Activated T-helper 2 cell treated with anti-CD3 and anti-CD28 coated beads, Interferon-gamma antibody, Interleukin-2, Interleukin-4, amounts not matched to agents 10 μg/mL and 5 μg/mL and 100 μg/mL, durations not matched to agents 14 hours and 24 hours and 36 hours (primary cell): ENCODE measurements around the gene NANOS3. TPM values are rescaled to one million over a fixed set of nuclear protein-coding genes. Genes with fewer than 3 reads are reported as not detected.

Experiments used
- DNase-seq: peaks from one replicate; pipeline ENCODE4 v3.0.0; 2021; ENCODE audit warnings: low spot score
- H3K27ac Mint-ChIP-seq: one replicate; pipeline ENCODE4 v1.8.0; 2021; ENCODE audit warnings: mixed read lengths
- H3K27me3 Mint-ChIP-seq: one replicate; pipeline ENCODE4 v1.8.0; 2021; ENCODE audit warnings: low read depth, mixed read lengths
- H3K36me3 Mint-ChIP-seq: one replicate; pipeline ENCODE4 v1.8.0; 2021; ENCODE audit warnings: low read depth, mixed read lengths
- H3K4me1 Mint-ChIP-seq: one replicate; pipeline ENCODE4 v1.8.0; 2021; ENCODE audit warnings: low read depth, mixed read lengths
- H3K4me3 Mint-ChIP-seq: one replicate; pipeline ENCODE4 v1.8.0; 2021; ENCODE audit warnings: low read depth, mild to moderate bottlenecking, moderate library complexity, mixed read lengths
- H3K9me3 Mint-ChIP-seq: one replicate; pipeline ENCODE4 v1.8.0; 2021; ENCODE audit warnings: mixed read lengths
- intact Hi-C: fragments of 100-400 bp; cut with micrococcal nuclease; formaldehyde crosslinking; loops from one replicate; pipeline ENCODE4 v1.15.1; 2023
- total RNA-seq: library from RNA; stranded (reverse); gene quantifications from 2 replicates; pipeline ENCODE4 v1.2.3, GENCODE V29; 2022

NANOS3 gene
- total RNA-seq, 1 donor from 2014 or later: 1.8 TPM

DNA sequence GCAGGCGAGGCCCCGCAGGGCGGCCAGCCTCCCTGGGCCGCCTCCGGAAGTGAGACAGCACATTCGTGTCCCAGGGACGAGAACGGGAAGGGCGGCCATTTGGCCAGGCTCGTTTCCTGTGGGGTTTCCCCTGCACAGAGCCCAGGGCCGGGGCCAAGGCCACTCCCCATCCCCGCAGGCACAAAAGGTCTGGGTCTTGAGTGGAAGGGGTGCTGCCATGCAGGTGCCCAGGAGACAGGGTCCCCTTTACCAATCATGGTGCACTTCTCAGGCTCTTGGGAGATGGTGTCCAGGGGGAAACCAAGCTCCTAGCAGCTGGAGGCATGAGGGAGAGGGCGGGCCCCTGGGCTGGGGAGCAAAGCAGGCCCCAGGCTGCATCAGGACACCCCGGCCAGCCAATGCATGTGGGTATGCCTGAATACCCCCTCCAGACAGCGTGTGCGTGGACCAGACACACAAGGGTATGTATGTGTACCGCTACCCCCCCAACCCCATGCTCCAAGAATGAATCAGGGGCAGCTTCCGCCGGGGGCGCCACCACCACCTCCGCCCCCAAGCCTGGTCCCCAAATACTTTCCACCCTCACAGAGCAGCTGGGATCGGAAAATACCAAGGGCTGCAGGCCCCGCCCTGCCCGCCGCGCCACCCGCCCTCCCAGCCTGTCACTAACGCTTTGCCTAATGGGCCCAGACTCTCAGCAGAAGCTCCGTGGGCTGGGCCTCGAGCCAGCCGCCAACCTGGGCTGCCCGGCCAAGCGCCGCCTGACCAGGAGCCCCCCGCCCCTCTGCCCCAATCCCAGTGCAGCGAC is 37.6 kb upstream of the NANOS3 start:
- Mint-ChIP-seq H3K27me3 (no peaks in the 10 kb centered on the region), H3K4me1 (peaks cover 29% of the 10 kb centered on the region), H3K4me3 (peak overlapping the region; percentile 92), H3K27ac (peak overlapping the region; percentile 90), H3K9me3 (no peaks in the 10 kb centered on the region), H3K36me3 (peaks cover 53% of the 10 kb centered on the region)
- DNase-seq: peak; percentile 77
- intact Hi-C loops: loop anchor here (1.0 to 5.0 kb wide), 4 partner anchors 8 to 1047 kb away; partner anchors contain the start of genes IER2, JUNB and STX10

DNA sequence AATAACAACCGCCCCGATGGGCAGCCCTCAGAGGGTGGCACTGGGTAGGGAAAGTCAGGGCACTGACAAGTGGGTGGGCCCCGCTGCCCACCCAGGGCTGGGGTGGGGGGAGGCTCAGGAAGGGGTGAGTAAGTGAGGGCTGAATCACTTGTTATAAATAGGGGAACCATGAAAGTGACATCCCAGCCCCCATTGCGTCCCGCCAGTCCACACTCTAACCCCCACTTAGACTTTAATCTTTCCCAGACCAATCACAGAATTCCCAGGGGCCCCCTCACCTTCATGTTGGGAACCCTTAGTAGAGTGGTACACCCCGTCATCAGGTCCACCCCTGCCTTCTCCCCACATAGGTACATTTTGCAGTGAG is 37.0 kb upstream of the NANOS3 start:
- Mint-ChIP-seq H3K27ac (peak overlapping the region; percentile 90), H3K4me1 (peaks cover 32% of the 10 kb centered on the region), H3K36me3 (peaks cover 49% of the 10 kb centered on the region), H3K9me3 (no peaks in the 10 kb centered on the region), H3K4me3 (peak overlapping the region; percentile 92), H3K27me3 (no peaks in the 10 kb centered on the region)
- intact Hi-C loops: loop anchor here (1.0 to 5.0 kb wide), 4 partner anchors 7 to 1048 kb away; partner anchors contain the start of genes IER2, JUNB and STX10
- no peak for DNase-seq

DNA sequence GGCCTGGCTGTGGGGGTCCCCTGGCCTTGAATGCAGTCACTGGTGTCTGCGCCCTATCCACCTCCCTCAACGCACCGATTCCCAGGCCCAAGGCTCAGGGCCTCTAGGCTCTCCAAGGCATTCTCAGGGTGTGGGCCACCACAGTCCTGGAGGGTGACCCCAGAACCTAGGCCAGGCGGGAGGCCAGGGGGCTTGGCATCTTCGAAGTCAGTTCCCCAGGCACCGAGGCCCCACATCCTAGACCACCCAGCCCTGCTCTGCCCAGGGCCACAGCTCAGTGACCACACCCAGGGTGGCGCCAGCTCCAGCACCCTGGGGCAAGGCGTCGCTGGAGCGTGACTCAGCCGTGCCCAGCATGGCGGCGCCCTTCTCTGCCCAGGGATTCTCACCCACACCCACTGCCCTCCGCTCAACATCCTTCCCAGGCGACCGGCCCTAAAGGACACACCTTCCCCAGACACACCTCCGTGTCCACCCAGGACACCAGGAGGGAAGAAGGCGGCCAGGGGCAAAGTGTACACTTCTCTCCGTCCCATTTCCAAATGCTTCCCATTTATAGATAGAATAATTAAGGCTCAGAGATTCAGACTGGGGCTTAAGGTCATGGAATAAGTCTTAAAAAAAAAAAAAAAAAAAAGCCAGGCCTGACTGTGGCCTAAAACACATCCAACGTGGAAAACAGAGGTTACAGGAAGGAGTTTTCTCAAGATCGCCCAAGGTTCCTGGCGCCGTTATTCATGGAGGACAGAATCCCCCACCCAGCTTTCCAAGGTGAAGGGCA is 36.4 kb upstream of the NANOS3 start:
- H3K9me3 Mint-ChIP-seq: no peaks in the 10 kb centered on the region
- no peak for DNase-seq
- H3K4me1 Mint-ChIP-seq: peaks cover 35% of the 10 kb centered on the region
- intact Hi-C loops: no loop called here
- peaks cover 49% of the 10 kb centered on the region for H3K36me3 Mint-ChIP-seq
- peak overlapping the region; percentile 90 for H3K27ac Mint-ChIP-seq
- no peaks in the 10 kb centered on the region for H3K27me3 Mint-ChIP-seq
- H3K4me3 Mint-ChIP-seq: peak overlapping the region; percentile 92

DNA sequence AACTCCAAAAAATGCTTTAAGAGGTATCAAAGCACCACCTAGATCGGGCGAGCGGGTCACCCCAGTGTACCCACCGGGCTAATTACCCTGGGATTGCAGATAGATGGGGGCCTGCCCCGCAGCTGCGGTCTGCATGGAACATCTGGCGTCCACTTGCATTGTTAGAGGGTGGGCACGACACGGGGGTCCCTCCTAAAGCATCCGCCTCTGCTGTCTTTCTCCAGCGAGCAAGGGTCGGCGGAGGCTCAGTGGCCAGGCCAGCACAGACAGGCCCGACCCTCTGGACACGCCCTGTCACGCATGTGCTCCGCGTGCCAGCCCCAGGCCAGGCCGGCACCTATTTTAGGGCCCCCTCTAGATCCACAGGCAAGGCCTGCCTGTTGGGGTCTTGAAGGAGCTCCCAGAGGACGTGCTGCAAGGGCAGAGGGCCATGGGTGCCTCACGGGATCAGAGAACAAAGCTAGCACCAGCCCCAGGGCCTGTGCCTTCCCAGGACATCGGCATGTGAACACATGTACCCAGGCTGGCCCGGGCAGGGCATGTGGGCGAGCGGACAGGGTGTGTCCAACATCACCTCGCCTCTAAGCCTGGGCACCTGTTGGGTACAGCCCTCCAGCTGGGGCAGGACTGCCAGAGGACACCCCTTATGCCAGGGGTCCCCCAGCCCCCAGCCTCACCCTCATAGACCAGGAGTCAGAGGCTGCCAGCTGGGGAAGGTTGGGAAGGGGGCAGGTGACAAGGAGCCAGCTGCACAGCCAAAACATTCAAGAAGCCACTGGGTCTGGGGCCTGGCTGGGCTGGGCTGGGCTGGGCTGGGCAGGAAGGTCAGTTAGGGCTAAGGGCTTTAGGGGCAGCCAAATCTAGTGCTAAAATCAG is 35.6 kb upstream of the NANOS3 start:
- peak overlapping the region; percentile 90 for H3K27ac Mint-ChIP-seq
- no peak for DNase-seq
- H3K4me3 Mint-ChIP-seq: peak overlapping the region; percentile 92
- intact Hi-C loops: no loop called here
- no peaks in the 10 kb centered on the region for H3K27me3 Mint-ChIP-seq
- H3K36me3 Mint-ChIP-seq: peaks cover 44% of the 10 kb centered on the region
- peaks cover 38% of the 10 kb centered on the region for H3K4me1 Mint-ChIP-seq
- H3K9me3 Mint-ChIP-seq: no peaks in the 10 kb centered on the region

DNA sequence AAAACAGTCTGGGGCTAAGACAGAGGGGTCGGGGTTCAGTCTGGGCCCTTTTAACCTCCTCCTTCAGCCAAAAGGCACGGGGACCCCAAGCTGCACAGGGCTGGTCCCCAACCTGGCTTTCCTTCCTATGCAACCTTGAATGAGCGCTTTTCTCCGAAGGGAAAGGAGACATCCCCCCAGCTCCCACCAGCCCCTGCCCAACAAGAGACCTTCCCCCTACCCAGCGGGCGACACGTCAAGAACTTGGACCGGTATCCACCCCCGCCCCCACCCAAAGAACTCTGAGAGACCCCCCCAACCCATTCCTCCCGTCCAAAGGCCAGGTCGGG is 35.0 kb upstream of the NANOS3 start:
- intact Hi-C loops: no loop called here
- Mint-ChIP-seq H3K4me1 (peaks cover 41% of the 10 kb centered on the region), H3K4me3 (peak overlapping the region; percentile 92), H3K9me3 (no peaks in the 10 kb centered on the region), H3K27me3 (no peaks in the 10 kb centered on the region), H3K36me3 (peaks cover 40% of the 10 kb centered on the region), H3K27ac (peak overlapping the region; percentile 90)
- DNase-seq: no peak

DNA sequence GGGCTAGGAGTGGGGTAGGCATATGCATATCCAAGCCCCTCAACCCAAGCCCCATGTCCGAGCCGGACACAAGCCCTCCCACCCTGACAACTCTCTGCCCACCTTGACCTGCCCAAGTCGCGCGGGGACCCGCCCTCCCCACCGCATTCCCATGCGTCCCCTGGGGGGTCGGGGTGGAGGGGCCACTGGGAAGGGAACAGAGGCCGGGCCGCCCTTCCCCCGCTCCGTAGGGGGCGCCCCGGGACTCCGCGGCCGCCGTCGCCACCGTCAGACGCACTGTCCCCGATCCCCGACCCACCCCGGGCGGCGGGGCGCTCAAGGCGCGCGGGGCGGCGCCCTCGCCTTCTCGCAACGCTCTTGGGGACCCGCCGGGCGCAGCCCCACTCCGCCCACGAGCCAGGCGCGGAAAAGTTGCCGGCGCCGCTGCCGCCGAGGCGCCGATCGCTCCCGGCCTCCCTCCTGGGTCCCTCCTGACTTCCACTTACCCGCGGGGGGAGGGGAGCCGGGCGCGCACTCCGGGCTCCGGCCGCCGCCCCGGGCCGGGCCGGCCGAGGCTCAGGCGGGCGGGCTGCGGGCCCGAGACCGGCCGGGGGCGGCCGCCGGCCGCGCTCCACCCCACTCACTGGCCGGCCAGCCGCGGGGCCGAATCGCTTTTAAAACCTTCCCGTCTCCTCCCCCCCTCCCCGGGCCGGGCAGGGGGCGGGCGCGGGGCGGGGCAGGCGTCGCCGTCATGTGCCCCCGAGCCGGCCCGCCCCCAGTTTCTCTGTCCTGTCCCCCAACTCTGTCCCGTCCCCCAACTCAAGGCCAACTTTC is 34.4 kb upstream of the NANOS3 start:
- DNase-seq: peak; percentile 64
- peaks cover 36% of the 10 kb centered on the region for H3K36me3 Mint-ChIP-seq
- intact Hi-C loops: no loop called here

GRCh38 chr19:13843104-13843921 is 33.6 kb upstream of the NANOS3 start:
- Mint-ChIP-seq H3K4me1 (peaks cover 36% of the 10 kb centered on the region), H3K27ac (peak overlapping the region; percentile 98), H3K9me3 (no peaks in the 10 kb centered on the region), H3K36me3 (peaks cover 33% of the 10 kb centered on the region), H3K27me3 (no peaks in the 10 kb centered on the region), H3K4me3 (peak overlapping the region; percentile 92)
- DNase-seq: no peak
- intact Hi-C loops: no loop called here

More for the DNA sequence above, 34.4 kb upstream of the NANOS3 start:
- H3K9me3 Mint-ChIP-seq: no peaks in the 10 kb centered on the region
- no peaks in the 10 kb centered on the region for H3K27me3 Mint-ChIP-seq
- peak overlapping the region; percentile 98 for H3K27ac Mint-ChIP-seq
- peak overlapping the region; percentile 92 for H3K4me3 Mint-ChIP-seq
- peaks cover 38% of the 10 kb centered on the region for H3K4me1 Mint-ChIP-seq

DNA sequence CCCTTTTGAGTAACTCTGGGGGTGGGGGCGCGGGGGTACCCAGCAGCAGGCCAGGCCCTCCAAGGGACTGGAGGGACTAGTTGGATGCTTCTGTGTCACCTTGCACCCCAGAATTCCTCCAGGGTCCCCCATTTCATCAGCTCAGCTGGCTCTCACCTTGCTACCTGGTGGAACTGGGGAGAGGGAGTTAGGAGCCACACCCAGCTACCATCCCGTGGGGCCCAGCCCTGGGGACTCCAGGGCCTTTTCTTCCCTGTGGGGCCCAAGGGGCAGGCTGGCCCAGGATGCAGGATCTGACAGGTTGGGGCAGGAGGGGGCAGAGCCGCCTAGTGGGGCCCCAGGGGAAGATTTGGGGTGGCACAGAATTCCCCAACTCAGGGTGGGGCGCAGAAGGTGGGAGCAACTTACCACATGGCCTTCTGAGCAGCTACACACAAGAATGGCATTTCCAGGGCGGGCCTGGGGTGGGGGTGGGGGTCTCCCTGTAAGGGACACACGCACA is 32.8 kb upstream of the NANOS3 start:
- DNase-seq: no peak
- intact Hi-C loops: no loop called here
- peaks cover 35% of the 10 kb centered on the region for H3K4me1 Mint-ChIP-seq
- H3K27me3 Mint-ChIP-seq: no peaks in the 10 kb centered on the region
- no peaks in the 10 kb centered on the region for H3K9me3 Mint-ChIP-seq
- H3K36me3 Mint-ChIP-seq: peaks cover 25% of the 10 kb centered on the region
- H3K4me3 Mint-ChIP-seq: peak overlapping the region; percentile 70
- peak overlapping the region; percentile 92 for H3K27ac Mint-ChIP-seq

DNA sequence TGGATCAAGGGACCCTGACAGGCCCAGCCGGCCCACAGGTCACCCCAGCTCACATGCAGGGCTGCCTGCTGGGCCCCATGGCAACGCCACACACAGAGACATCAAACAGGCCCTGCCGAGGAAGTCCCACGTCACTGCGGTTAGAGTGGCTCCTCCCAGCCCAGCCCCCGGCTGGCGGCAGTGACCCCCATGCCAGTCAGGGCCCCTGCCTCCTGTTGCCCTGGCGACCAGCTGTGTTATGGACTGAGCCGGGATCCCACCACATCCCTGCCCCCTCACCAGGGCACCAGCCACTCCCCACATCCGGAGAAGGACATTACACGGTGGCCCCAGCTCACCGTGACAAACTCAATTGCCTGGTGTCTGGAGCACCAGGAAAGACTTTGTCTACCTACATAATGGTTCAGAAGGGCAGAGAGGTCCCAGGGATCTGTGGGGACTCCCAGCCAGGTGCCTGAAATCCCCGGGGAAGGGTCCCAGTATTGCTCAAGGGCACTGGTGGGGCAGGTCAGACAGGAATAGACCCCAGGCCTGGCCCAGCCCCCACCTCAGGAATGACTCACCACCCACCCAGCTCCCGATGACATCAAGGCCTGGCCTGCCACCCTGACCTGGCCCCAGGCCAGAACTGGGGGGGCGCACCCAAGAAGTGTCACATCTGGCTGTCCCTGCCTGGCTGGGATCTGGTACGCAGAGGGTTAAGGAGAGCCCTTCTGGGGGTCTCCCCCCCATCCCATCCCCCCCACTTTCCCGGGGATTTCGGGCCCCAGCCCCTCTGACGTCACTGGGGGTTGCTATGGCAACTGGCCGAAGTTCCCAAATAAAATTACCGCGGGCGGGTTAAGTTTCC is 30.2 kb upstream of the NANOS3 start:
- Mint-ChIP-seq H3K36me3 (peaks cover 4% of the 10 kb centered on the region), H3K4me3 (peak overlapping the region; percentile 75), H3K27ac (peak overlapping the region; percentile 99), H3K9me3 (no peaks in the 10 kb centered on the region), H3K4me1 (peaks cover 44% of the 10 kb centered on the region), H3K27me3 (no peaks in the 10 kb centered on the region)
- intact Hi-C loops: loop anchor here (1.0 to 2.0 kb wide), 3 partner anchors 7 to 16 kb away; no protein-coding TSS in a partner anchor
- peak; percentile 96 for DNase-seq

DNA sequence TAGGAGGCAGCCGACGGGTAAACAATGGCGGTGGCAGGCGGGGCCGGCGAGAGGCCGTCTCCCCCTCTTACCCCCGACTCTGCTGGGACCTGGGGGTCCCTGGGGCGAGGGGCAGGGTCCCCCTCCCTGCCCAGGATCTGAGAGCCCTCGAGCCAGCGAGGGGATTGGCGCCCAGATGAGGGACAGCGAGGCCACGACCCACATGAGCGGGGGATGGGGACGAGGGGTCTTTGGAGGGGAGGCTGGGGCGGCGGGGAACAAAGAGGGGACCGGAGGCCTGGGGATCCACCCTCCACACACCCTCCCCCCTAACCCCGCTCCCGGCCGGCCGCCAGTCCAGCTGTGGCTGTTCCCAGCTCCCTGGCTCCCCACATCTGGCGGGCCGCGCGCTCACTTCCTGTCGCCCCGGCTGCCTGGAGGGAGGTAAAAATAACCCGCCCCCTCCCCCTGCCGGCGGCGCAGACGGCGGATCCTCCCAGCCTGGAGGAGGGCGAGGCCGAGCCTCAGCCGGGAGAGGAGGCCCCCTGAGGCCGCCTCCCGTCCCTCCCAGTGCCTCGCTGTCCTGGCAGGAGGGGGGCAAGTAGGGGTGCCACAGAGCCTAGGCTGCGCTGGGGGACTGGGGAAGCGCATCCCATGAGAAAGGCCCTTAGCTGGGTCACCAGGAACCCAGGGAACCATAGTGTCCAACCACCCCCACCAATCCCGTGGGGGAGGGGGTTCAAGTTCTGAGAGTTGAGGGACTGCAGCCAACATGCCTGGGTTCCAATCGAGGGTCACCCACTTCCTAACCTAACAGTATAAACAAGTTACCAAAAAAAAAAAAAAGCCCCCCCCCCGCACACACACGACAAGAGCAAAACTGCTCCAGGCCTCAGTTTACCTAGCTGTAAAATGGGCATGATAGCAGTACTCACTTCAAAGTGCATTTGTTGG is 29.3 kb upstream of the NANOS3 start:
- Mint-ChIP-seq H3K4me1 (peaks cover 44% of the 10 kb centered on the region), H3K4me3 (peak overlapping the region; percentile 75)

More for the DNA sequence above, 29.3 kb upstream of the NANOS3 start:
- intact Hi-C loops: loop anchor here (1.0 to 2.0 kb wide), 3 partner anchors 8 to 15 kb away; no protein-coding TSS in a partner anchor
- no peaks in the 10 kb centered on the region for H3K9me3 Mint-ChIP-seq
- no peaks in the 10 kb centered on the region for H3K27me3 Mint-ChIP-seq
- H3K36me3 Mint-ChIP-seq: no peaks in the 10 kb centered on the region
- peak; percentile 75 for DNase-seq
- H3K27ac Mint-ChIP-seq: peak overlapping the region; percentile 99
